HCT116 (cell line): Measurements from ENCODE around the gene HIVEP3.

Experiments
- EZH2phosphoT487 ChIP-seq: fragments of 200-600 bp; IDR thresholded peaks from 2 replicates; pipeline ENCODE4 v1.6.1; 2018; ENCODE audit warnings: antibody characterized with exemption, borderline replicate concordance
- POLR2A ChIP-seq: IDR thresholded peaks from 2 replicates; pipeline ENCODE4 v1.7.0; 2011; ENCODE audit warnings: borderline replicate concordance; ENCODE audit not compliant: insufficient read depth, insufficient read length; ENCODE audit errors: extremely low read depth
- TF ChIP-seq, protein P1 (sequence below): IDR thresholded peaks from 2 replicates; pipeline ENCODE4 v1.6.1; 2012
- TF ChIP-seq, protein P2 (sequence below), 3 experiments: fragments of 200-600 bp in 1 of 3; sonication (generic) in 1 of 3; IDR thresholded peaks in 2 of 3; conservative IDR thresholded peaks in 1 of 3; 2 replicates each; pipeline ENCODE4 v1.5.1; 2012 to 2017; ENCODE audit warnings: low read depth in 2 of 3, low read length in 2 of 3, antibody characterized with exemption in 1 of 3, borderline replicate concordance in 1 of 3, control low read depth in 1 of 3, mild to moderate bottlenecking in 1 of 3, mixed read lengths in 1 of 3, mixed run types in 1 of 3, moderate library complexity in 1 of 3; ENCODE audit not compliant: insufficient read depth in 1 of 3

DNA sequence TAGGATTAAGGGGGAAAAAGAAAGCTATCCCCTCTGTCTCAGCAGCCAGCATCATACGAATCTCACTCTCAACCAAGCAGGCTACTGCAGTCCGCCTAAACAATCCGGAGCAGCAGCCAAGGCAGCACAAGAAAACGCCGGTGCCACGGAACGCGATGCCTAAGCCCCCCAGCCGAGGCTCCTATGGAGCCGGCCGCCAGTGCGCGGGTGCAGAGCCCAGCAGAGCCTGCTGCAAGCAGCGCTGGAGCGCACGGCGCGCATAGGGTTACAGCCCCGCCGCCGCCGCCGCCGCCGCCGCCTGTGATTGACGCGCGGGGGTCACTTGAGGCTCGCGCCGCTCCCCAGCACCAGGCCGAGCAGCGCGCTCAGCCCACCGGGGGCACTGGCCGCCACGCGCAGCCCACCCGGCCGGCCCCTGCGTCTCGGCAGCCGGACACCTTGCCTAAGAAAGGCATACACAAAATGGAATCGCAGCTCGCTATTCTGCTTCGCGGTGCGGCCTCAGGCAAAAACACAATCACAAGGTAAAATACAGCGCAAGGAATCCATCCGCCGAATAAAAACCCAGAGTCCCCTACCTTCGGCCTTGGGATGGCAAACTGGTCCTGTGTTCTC, 780 bp downstream of the HIVEP3 start:
- no peak for TF ChIP-seq EZH2phosphoT487
- no peak for TF ChIP-seq POLR2A
- TF ChIP-seq, protein P1, sequence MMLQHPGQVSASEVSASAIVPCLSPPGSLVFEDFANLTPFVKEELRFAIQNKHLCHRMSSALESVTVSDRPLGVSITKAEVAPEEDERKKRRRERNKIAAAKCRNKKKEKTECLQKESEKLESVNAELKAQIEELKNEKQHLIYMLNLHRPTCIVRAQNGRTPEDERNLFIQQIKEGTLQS, result no peak
- TF ChIP-seq, protein P2, sequence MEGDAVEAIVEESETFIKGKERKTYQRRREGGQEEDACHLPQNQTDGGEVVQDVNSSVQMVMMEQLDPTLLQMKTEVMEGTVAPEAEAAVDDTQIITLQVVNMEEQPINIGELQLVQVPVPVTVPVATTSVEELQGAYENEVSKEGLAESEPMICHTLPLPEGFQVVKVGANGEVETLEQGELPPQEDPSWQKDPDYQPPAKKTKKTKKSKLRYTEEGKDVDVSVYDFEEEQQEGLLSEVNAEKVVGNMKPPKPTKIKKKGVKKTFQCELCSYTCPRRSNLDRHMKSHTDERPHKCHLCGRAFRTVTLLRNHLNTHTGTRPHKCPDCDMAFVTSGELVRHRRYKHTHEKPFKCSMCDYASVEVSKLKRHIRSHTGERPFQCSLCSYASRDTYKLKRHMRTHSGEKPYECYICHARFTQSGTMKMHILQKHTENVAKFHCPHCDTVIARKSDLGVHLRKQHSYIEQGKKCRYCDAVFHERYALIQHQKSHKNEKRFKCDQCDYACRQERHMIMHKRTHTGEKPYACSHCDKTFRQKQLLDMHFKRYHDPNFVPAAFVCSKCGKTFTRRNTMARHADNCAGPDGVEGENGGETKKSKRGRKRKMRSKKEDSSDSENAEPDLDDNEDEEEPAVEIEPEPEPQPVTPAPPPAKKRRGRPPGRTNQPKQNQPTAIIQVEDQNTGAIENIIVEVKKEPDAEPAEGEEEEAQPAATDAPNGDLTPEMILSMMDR (IDR thresholded peaks at IDR 0.05 in 2 of 3, conservative IDR thresholded peaks at IDR 0.05 in 1 of 3; ENCODE audit: borderline replicate concordance in 1 of 3, insufficient read depth in 1 of 3, low read depth in 2 of 3, low read length in 2 of 3), result no peak
